GM12878 (cell line): ENCODE results near the gene HCFC1. TPM values are rescaled to one million over a fixed set of nuclear protein-coding genes. Genes with fewer than 3 reads are reported as not detected.
A peak's percentile ranks its signal among the peaks of the same experiment; 100 is the strongest.

Source experiments
- ATF7 ChIP-seq: fragments of 450-650 bp; IDR thresholded peaks from 2 replicates; pipeline ENCODE4 v1.6.1; 2016; ENCODE audit warnings: low read depth, mild to moderate bottlenecking
- BHLHE40 ChIP-seq, 2 experiments: fragments of 450-650 bp in 1 of 2; IDR thresholded peaks; 2 replicates each; pipeline ENCODE4 v1.6.1; 2011 to 2017; ENCODE audit warnings: low read depth in 2 of 2, borderline replicate concordance in 1 of 2, improper control_type of control experiment in 1 of 2, low read length in 1 of 2, mild to moderate bottlenecking in 1 of 2
- CBFB ChIP-seq: IDR thresholded peaks from 2 replicates; pipeline ENCODE4 v1.6.1; 2016; ENCODE audit warnings: antibody characterized with exemption, low read depth
- CBX5 ChIP-seq: sonication (generic); IDR thresholded peaks from 2 replicates; pipeline ENCODE4 v1.6.1; 2016; ENCODE audit warnings: low read depth, moderate library complexity, mild to moderate bottlenecking, inconsistent platforms
- DPF2 ChIP-seq: fragments of 450-650 bp; IDR thresholded peaks from 2 replicates; pipeline ENCODE4 v1.6.1; 2017; ENCODE audit warnings: mild to moderate bottlenecking
- HCFC1 ChIP-seq: fragments of 150-350 bp; IDR thresholded peaks from 2 replicates; pipeline ENCODE4 v1.6.1; 2014; ENCODE audit warnings: low read length
- HDAC2 ChIP-seq: fragments of 200-600 bp; sonication (generic); IDR thresholded peaks from 2 replicates; pipeline ENCODE4 v1.6.1; 2017
- HDAC6 ChIP-seq: fragments of 200-600 bp; sonication (generic); IDR thresholded peaks from one replicate; pipeline ENCODE4 v1.8.0; 2017; ENCODE audit warnings: antibody characterized with exemption; ENCODE audit not compliant: unreplicated experiment
- IRF3 ChIP-seq: fragments of 450-650 bp; IDR thresholded peaks from 2 replicates; pipeline ENCODE4 v1.6.1; 2014; ENCODE audit warnings: mild to moderate bottlenecking
- KLF5 ChIP-seq: fragments of 450-650 bp; IDR thresholded peaks from 2 replicates; pipeline ENCODE4 v1.6.1; 2014; ENCODE audit warnings: mild to moderate bottlenecking; ENCODE audit not compliant: partially characterized antibody
- MEF2B ChIP-seq: fragments of 450-650 bp; IDR thresholded peaks from 2 replicates; pipeline ENCODE4 v1.6.1; 2018; ENCODE audit warnings: mild to moderate bottlenecking, moderate library complexity; ENCODE audit not compliant: partially characterized antibody, poor library complexity, severe bottlenecking
- MLLT1 ChIP-seq: fragments of 450-650 bp; IDR thresholded peaks from 2 replicates; pipeline ENCODE4 v1.6.1; 2016; ENCODE audit warnings: mild to moderate bottlenecking
- MYC ChIP-seq: IDR thresholded peaks from 2 replicates; pipeline ENCODE4 v1.6.1; 2011; ENCODE audit warnings: mild to moderate bottlenecking, low read length, moderate library complexity, inconsistent platforms; ENCODE audit not compliant: insufficient read depth, insufficient replicate concordance, insufficient read length, severe bottlenecking
- PBX3 ChIP-seq: IDR thresholded peaks from 2 replicates; pipeline ENCODE4 v1.6.1; 2011; ENCODE audit warnings: mild to moderate bottlenecking, low read depth, low read length, moderate library complexity; ENCODE audit not compliant: insufficient replicate concordance
- RB1 ChIP-seq: fragments of 450-650 bp; formaldehyde crosslinking; IDR thresholded peaks from 2 replicates; pipeline ENCODE4 v1.6.1; 2017; ENCODE audit warnings: mild to moderate bottlenecking, borderline replicate concordance
- TAF1 ChIP-seq: IDR thresholded peaks from 2 replicates; pipeline ENCODE4 v1.6.1; 2011; ENCODE audit warnings: mild to moderate bottlenecking, low read depth, low read length, borderline replicate concordance
- USF2 ChIP-seq: IDR thresholded peaks from 2 replicates; pipeline ENCODE4 v1.6.1; 2011; ENCODE audit warnings: low read depth, low read length, improper control_type of control experiment, borderline replicate concordance
- ZNF24 ChIP-seq: fragments of 450-650 bp; IDR thresholded peaks from 2 replicates; pipeline ENCODE4 v1.6.1; 2017; ENCODE audit warnings: antibody characterized with exemption, mild to moderate bottlenecking
- ZNF274 ChIP-seq: IDR thresholded peaks from one replicate; pipeline ENCODE4 v1.8.0; 2011; ENCODE audit not compliant: insufficient read length, insufficient read depth
- ZNF622 ChIP-seq: fragments of 450-650 bp; IDR thresholded peaks from 2 replicates; pipeline ENCODE4 v1.6.1; 2017; ENCODE audit warnings: mild to moderate bottlenecking, inconsistent platforms
- polyA plus RNA-seq, 11 experiments: library from polyadenylated mRNA; depleted of rRNA in 4 of 11; unstranded in 6 of 11; stranded (reverse) in 5 of 11; fragments of >200 nt; fragmentation: Nextera tagmentation in 4 of 11; fragmentation: Illumina TruSeq in 1 of 11; extraction: Ambion mirVana in 4 of 11; extraction: Trizol in 1 of 11; gene quantifications; 1 replicate in 1 of 11; 2 replicates in 10 of 11; pipeline versions ENCODE4 v1.2.1 to v1.2.3, GENCODE V29; 2011 to 2016; ENCODE audit warnings: inconsistent platforms in 2 of 11, missing spikeins in 2 of 11, low read depth in 1 of 11
- total RNA-seq, 4 experiments: library from RNA; depleted of rRNA in 3 of 4; stranded (reverse); fragments of >200 nt in 3 of 4; fragmentation: Illumina TruSeq in 1 of 4; extraction: Trizol in 1 of 4; gene quantifications; 2 replicates each; pipeline versions ENCODE4 v1.2.1 to v1.2.3, GENCODE V29; 2013 to 2021
- TF ChIP-seq, protein P1 (sequence below): fragments of 150-350 bp; IDR thresholded peaks from 2 replicates; pipeline ENCODE4 v1.6.1; 2014; ENCODE audit warnings: mild to moderate bottlenecking, low read depth, low read length

HCFC1 gene
- total and polyA plus RNA-seq, 10 of the 15 experiments (the other 5 are each of a cell fraction or from before 2014, with no cell fraction given) = 3.9 to 92.7 (median 23.5) TPM

DNA sequence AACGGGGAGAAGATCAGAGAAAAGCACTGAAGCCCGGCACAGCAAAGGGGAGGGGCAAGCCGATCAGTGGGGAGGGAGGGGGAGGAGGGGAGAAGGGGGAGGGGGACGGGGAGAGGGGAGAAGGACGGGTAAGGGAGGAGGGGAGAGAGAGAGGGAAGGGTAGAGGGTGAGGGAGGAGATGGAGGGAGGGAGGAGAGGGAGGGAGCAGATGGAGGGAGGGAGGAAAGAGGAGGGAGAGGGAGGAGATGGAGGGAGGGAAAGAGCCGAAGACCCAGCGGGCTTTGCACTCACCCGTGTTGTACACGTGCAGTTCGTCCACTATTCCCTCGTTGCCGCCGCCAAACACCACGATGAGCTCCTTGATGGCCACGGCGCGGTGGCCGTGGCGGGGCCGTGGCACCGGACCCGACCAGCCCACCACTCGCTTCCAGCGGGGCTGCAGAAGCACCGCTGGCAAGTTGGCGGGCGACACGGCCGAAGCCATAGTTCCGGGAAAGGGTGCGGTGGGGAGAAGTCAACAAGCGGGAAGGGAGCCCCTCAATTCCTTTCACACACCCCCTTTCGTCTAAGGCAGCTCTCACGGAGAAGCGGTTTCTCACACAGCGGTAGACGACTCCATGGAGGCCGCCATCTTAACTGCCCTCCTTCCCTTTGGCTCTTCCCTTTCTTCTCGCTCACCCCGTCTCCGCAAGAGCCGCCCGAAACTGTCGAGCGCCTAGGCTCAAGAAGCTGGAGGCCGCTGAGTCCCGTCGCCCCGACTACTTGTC, 1.1 kb downstream of the HCFC1 start (continued):
- TF ChIP-seq IRF3 = no peak
- peak; percentile 28 to 86; a peak in 2 of 4 replicates for TF ChIP-seq BHLHE40 (IDR thresholded peaks at IDR 0.05; ENCODE audit: borderline replicate concordance in 1 of 2, low read depth in 2 of 2, low read length in 1 of 2)
- TF ChIP-seq MYC = no peak
- TF ChIP-seq TAF1 = no peak
- no peak for TF ChIP-seq CBFB
- TF ChIP-seq ATF7 = no peak
- TF ChIP-seq MEF2B = peak; percentile 20
- TF ChIP-seq, protein P1, sequence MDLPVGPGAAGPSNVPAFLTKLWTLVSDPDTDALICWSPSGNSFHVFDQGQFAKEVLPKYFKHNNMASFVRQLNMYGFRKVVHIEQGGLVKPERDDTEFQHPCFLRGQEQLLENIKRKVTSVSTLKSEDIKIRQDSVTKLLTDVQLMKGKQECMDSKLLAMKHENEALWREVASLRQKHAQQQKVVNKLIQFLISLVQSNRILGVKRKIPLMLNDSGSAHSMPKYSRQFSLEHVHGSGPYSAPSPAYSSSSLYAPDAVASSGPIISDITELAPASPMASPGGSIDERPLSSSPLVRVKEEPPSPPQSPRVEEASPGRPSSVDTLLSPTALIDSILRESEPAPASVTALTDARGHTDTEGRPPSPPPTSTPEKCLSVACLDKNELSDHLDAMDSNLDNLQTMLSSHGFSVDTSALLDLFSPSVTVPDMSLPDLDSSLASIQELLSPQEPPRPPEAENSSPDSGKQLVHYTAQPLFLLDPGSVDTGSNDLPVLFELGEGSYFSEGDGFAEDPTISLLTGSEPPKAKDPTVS = no peak
- no peak for TF ChIP-seq DPF2
- no peak for TF ChIP-seq ZNF274
- no peak for TF ChIP-seq PBX3
- no peak for TF ChIP-seq ZNF24
- TF ChIP-seq HDAC2 = no peak
- no peak for TF ChIP-seq ZNF622
- TF ChIP-seq KLF5 = no peak
- no peak for TF ChIP-seq MLLT1
- TF ChIP-seq RB1 = no peak; the same call in none of the 2 replicates
- no peak; the same call in 1 of the 2 replicates for TF ChIP-seq HCFC1
- no peak for TF ChIP-seq USF2
- no peak for TF ChIP-seq CBX5
- no peak for TF ChIP-seq HDAC6
